ENCODE data around the gene DCAF10. TPM values are rescaled to one million over a fixed set of nuclear protein-coding genes. Genes with fewer than 3 reads are reported as not detected.

Gene DCAF10
- total RNA-seq, 1 experiment from 2014 or later, result 24.0 TPM

DNA sequence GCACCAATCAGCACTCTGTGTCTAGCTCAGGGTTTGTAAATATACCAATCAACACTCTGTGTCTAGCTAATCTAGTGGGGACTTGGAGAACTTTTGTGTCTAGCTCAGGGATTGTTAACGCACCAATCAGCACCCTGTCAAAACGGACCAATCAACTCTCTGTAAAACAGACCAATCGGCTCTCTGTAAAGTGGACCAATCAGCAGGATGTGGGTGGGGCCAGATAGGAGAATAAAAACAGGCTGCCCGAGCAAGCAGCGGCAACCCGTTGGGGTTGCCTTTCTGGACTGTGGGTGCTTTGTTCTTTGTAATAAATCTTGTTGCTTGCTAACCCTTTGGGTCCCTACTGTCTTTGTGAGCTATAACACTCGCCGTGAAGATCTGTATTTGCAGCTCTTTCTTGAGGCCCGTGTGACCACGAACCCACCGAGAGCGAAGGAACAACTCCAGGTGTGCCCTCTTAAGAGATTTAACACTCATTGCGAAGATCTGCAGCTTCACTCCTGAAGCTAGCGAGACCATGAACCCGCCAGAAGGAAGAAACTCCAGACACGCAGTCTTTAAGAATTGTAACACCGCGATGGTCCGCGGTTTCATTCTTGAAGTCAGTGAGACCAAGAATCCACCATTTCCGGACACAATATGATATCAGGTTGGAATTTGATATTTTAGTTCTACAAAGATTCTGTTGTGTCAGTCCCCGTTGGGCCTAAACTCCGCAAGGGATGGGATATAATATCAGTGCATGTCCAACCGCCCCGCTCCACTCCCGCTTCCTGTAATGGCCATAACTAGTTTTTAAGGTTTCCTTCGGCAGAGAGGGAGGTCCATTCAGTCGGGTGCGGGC lies 47.7 kb upstream of the DCAF10 start:
- CTCF ChIA-PET, result no interaction called here
- H3K27me3 ChIP-seq (replicated peaks; ENCODE audit: insufficient read depth, low read depth, low read length, poor library complexity), result no peaks in the 10 kb centered on the region
- H3K4me1 ChIP-seq (ENCODE audit: insufficient read depth, low read length, poor library complexity, severe bottlenecking), result no peaks in the 10 kb centered on the region
- intact Hi-C loops (cut with micrococcal nuclease; ENCODE audit: unreplicated experiment), result no loop called here
- no TSS peak for BruUV-seq (replicated peaks)
- H3K9me3 ChIP-seq (ENCODE audit: low read depth, low read length, poor library complexity, severe bottlenecking), result no peaks in the 10 kb centered on the region
- H3K36me3 ChIP-seq (ENCODE audit: insufficient read depth, low read length, poor library complexity, severe bottlenecking), result no peaks in the 10 kb centered on the region
- peak overlapping the region; percentile 60 for H3K4me3 ChIP-seq (ENCODE audit: low read depth, low read length, poor library complexity, severe bottlenecking)
- no peak for DNase-seq (ENCODE audit: low spot score)
- TF ChIP-seq EZH2 (IDR thresholded peaks at IDR 0.05; ENCODE audit: borderline replicate concordance, low read depth, low read length, poor library complexity, severe bottlenecking), result no peak
- POLR2A ChIA-PET (ENCODE audit: low non-redundant PET), result no interaction called here
- H3K27ac ChIP-seq (ENCODE audit: low read depth, low read length, poor library complexity, severe bottlenecking), result peak overlapping the region; percentile 53

DNA sequence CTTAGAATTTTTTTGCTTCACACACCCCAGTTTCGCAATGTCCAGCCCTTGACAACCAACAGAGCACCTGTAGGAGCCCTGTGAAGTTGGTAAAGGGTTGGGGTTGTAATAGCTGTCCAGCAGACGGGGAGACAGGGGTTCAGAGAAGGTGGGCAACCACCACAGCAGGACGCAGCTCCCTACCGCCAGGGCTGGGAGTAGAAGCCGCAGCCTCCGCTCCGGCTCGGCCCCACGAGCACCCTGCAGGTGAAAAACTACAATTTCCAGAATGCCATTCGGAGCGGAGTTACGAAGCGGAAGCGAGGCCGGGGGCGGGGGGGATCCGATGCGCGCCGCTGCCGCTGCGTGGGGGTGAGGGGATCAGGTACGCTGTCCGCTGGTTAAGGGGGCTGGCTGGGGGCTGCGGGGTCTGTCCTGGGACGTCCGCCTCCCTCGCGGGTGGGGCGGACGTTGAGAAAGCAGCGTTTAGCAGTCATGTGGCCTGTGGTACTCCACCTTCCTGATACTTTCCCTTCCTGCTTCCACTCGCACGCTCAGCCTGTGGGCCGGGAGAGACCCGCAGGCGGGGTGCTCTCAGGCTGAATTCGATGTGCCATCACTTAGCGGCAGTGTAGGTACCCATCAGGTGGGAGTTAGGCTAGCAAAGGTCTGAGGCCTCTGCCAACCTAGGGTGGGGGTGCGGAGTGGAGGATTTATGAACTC lies 47.0 kb upstream of the DCAF10 start, which contains the start of gene TRMT10B:
Gene TRMT10B (plus strand): TSS at position 317 of the 702 bp plus-strand sequence. CDS start 8,127 bp downstream, outside the sequence.
- Histone ChIP-seq H3K4me3 (ENCODE audit: low read depth, low read length, poor library complexity, severe bottlenecking) (peak within 1 kb of the TSS; percentile 60), H3K36me3 (ENCODE audit: insufficient read depth, low read length, poor library complexity, severe bottlenecking) (no peaks in the 10 kb centered on the region), H3K27ac (ENCODE audit: low read depth, low read length, poor library complexity, severe bottlenecking) (peak within 1 kb of the TSS; percentile 53), H3K9me3 (ENCODE audit: low read depth, low read length, poor library complexity, severe bottlenecking) (no peaks in the 10 kb centered on the region), H3K27me3 (replicated peaks; ENCODE audit: insufficient read depth, low read depth, low read length, poor library complexity) (no peaks in the 10 kb centered on the region), H3K4me1 (ENCODE audit: insufficient read depth, low read length, poor library complexity, severe bottlenecking) (no peaks in the 10 kb centered on the region)
- ChIA-PET CTCF (no interaction called here), POLR2A (ENCODE audit: low non-redundant PET) (no interaction called here)
- intact Hi-C loops (cut with micrococcal nuclease; ENCODE audit: unreplicated experiment), result no loop called here
- TF ChIP-seq, protein P1, sequence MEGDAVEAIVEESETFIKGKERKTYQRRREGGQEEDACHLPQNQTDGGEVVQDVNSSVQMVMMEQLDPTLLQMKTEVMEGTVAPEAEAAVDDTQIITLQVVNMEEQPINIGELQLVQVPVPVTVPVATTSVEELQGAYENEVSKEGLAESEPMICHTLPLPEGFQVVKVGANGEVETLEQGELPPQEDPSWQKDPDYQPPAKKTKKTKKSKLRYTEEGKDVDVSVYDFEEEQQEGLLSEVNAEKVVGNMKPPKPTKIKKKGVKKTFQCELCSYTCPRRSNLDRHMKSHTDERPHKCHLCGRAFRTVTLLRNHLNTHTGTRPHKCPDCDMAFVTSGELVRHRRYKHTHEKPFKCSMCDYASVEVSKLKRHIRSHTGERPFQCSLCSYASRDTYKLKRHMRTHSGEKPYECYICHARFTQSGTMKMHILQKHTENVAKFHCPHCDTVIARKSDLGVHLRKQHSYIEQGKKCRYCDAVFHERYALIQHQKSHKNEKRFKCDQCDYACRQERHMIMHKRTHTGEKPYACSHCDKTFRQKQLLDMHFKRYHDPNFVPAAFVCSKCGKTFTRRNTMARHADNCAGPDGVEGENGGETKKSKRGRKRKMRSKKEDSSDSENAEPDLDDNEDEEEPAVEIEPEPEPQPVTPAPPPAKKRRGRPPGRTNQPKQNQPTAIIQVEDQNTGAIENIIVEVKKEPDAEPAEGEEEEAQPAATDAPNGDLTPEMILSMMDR (conservative IDR thresholded peaks at IDR 0.05; ENCODE audit: low read depth, low read length), result no peak
- TF ChIP-seq EZH2 (IDR thresholded peaks at IDR 0.05; ENCODE audit: borderline replicate concordance, low read depth, low read length, poor library complexity, severe bottlenecking), result no peak
- BruUV-seq (replicated peaks), result TSS peak; percentile 86
- peak; percentile 84 for DNase-seq (ENCODE audit: low spot score)

DNA sequence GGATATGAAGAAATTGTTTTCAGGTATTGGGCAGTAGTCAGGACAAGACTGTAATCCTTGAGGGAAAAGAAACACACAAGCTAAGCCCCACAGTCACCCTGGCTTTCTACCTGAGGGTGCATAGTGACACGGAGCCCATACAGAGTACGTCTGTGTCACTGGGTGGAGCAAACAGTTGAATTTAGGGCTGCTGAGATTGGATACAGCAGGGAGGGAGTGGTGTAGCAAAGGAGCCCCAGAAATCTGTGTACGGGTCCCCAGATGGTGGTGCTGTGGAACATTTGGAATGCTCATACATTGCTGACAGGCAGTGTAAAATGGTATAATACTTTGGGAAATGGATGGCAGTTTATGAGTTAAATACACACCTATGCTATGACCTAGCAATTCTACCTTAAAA lies 41.9 kb upstream of the DCAF10 start:
- Histone ChIP-seq H3K9me3 (ENCODE audit: low read depth, low read length, poor library complexity, severe bottlenecking) (no peaks in the 10 kb centered on the region), H3K4me3 (ENCODE audit: low read depth, low read length, poor library complexity, severe bottlenecking) (no peak overlapping the region), H3K27ac (ENCODE audit: low read depth, low read length, poor library complexity, severe bottlenecking) (no peak overlapping the region), H3K36me3 (ENCODE audit: insufficient read depth, low read length, poor library complexity, severe bottlenecking) (no peaks in the 10 kb centered on the region), H3K4me1 (ENCODE audit: insufficient read depth, low read length, poor library complexity, severe bottlenecking) (no peaks in the 10 kb centered on the region), H3K27me3 (replicated peaks; ENCODE audit: insufficient read depth, low read depth, low read length, poor library complexity) (no peaks in the 10 kb centered on the region)
- ChIA-PET POLR2A (ENCODE audit: low non-redundant PET) (no interaction called here), CTCF (no interaction called here)
- intact Hi-C loops (cut with micrococcal nuclease; ENCODE audit: unreplicated experiment), result no loop called here
- TF ChIP-seq, protein P1 (conservative IDR thresholded peaks at IDR 0.05; ENCODE audit: low read depth, low read length), result no peak
- TF ChIP-seq EZH2 (IDR thresholded peaks at IDR 0.05; ENCODE audit: borderline replicate concordance, low read depth, low read length, poor library complexity, severe bottlenecking), result no peak
- DNase-seq (ENCODE audit: low spot score), result no peak
- no TSS peak for BruUV-seq (replicated peaks)
